Mucosa of descending colon (tissue), 3 donors: ENCODE data around the gene FAM216A. TPM values are rescaled to one million over a fixed set of nuclear protein-coding genes. Genes with fewer than 3 reads are reported as not detected.
"Not testable (repeated sequence)": the region's sequence is repeated elsewhere in the genome, so short reads cannot be mapped to it uniquely, and the experiment has no call there.

Experiments used
- ATAC-seq: fragments of 200-7000 bp; cut with Tn5 transposase; one replicate; pipeline ENCODE4 v1.9.1; 2020; ENCODE audit warnings: mild to moderate bottlenecking, moderate library complexity
- DNase-seq, 3 donors: peaks; one replicate each; pipeline ENCODE4 v3.0.0-alpha.2; 2020
- H3K36me3 ChIP-seq: fragments of 200-600 bp; one replicate; pipeline ENCODE4 v1.8.0; 2021; ENCODE audit warnings: low read depth, mild to moderate bottlenecking
- H3K4me1 ChIP-seq: fragments of 200-600 bp; one replicate; pipeline ENCODE4 v1.8.0; 2021; ENCODE audit warnings: low read depth, mild to moderate bottlenecking
- H3K4me3 ChIP-seq: fragments of 200-600 bp; one replicate; pipeline ENCODE4 v1.8.0; 2021; ENCODE audit warnings: mild to moderate bottlenecking
- H3K9me3 ChIP-seq: fragments of 200-600 bp; one replicate; pipeline ENCODE4 v1.8.0; 2021; ENCODE audit warnings: mild to moderate bottlenecking
- intact Hi-C, 2 donors: fragments of 100-400 bp; cut with DNase I in 1 of 2; cut with micrococcal nuclease in 1 of 2; formaldehyde crosslinking; loops; one replicate each; pipeline versions ENCODE4 v1.11.0 to v1.11.1; 2022; cut with DNase I, micrococcal nuclease
- long read RNA-seq, 2 donors: library from polyadenylated mRNA; unstranded; transcript quantifications; one replicate each; pipeline ENCODE4 v2.0.0, GENCODE V29; 2019 to 2021
- total RNA-seq, 3 donors: library from RNA; stranded (reverse); fragmentation: NEBNext Ultra II Directional in 2 of 3; extraction: Animal tissue kit (Norgen Biotek cat#: 25700) in 2 of 3; gene quantifications; one replicate each; pipeline versions ENCODE4 v1.2.1 to v1.2.4, GENCODE V29; 2021 to 2023
- TF ChIP-seq, protein P1 (sequence below): fragments of 200-600 bp; IDR thresholded peaks from one replicate; pipeline ENCODE4 v1.8.0; 2022; ENCODE audit warnings: antibody characterized with exemption, mild to moderate bottlenecking
- donor health status: DM: no; HTN: no; CAD: no; lungs with moderate emphysema.
- donor health status: DM: no; HTN: no; CAD: no.
- donor health status: DM: no; HTN: yes; CAD: no.

Gene FAM216A, protein sequence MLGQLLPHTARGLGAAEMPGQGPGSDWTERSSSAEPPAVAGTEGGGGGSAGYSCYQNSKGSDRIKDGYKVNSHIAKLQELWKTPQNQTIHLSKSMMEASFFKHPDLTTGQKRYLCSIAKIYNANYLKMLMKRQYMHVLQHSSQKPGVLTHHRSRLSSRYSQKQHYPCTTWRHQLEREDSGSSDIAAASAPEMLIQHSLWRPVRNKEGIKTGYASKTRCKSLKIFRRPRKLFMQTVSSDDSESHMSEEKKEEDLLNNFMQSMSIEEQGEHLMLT
- total RNA-seq = 1 to 10 TPM in 2 of 3 donors, not detected in 1; 1.9 to 4.4 TPM
- long read RNA-seq, donor 1, partial matches to known transcripts = 0 of 3 reads
- long read RNA-seq, donor 1, other reads (novel, unspliced or antisense) = 2 of 3 reads
- long read RNA-seq, donor 2, partial matches to known transcripts = 0 of 3 reads
- long read RNA-seq, donor 2, other reads (novel, unspliced or antisense) = 0 of 3 reads

DNA sequence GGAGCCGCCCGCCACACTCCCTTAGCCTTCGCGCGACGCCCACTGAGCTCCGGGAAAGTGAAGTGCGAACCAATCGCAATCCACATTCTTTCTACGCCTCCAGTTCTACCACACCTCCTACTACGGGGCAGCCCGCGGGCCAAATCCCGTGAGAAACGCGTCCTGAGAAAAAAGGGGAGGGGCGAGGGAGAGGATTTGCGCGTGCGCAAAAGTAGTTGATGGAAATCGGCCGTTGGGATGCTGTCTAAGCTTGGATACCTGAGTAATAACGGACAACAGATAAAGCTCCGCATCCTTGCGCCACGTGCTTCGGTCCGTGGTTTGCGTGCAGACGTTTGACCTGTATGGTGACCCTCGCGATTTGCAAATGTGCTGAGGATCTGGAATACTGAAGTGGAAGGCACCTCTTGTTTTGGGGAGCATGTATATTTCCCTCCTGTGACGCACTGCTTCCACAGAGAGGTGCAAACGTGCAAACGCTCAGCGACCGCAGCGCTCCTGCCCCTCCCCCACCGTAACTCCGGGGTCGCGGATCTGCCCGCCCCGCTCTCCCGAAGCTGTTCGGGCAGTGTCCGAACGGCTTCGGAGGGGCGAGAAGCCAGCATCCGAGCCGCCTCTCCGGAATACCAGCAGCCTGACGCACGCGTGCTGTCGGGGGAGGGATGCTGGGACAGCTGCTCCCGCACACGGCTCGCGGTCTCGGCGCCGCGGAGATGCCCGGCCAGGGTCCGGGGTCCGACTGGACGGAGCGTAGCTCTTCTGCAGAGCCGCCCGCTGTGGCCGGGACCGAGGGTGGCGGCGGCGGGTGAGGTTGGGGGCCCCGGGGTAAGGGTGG, at the start of gene FAM216A, which contains the start of gene GPN3:
TSS of gene FAM216A (plus strand) at position 632 of the 835 bp plus-strand sequence. CDS start at position 663, 31 bp downstream.
TSS of gene GPN3 (minus strand) at position 44 of the 835 bp plus-strand sequence. CDS start 54 bp downstream, outside the sequence.
- Histone ChIP-seq H3K9me3 (no peaks in the 10 kb centered on the region), H3K4me1 (peaks cover 19% of the 10 kb centered on the region), H3K4me3 (peak within 1 kb of the TSS; percentile 33), H3K36me3 (no peaks in the 10 kb centered on the region)
- DNase-seq (peak; percentile 96 to 98 (median 97)), ATAC-seq (peak; percentile 97)
- TF ChIP-seq, protein P1, sequence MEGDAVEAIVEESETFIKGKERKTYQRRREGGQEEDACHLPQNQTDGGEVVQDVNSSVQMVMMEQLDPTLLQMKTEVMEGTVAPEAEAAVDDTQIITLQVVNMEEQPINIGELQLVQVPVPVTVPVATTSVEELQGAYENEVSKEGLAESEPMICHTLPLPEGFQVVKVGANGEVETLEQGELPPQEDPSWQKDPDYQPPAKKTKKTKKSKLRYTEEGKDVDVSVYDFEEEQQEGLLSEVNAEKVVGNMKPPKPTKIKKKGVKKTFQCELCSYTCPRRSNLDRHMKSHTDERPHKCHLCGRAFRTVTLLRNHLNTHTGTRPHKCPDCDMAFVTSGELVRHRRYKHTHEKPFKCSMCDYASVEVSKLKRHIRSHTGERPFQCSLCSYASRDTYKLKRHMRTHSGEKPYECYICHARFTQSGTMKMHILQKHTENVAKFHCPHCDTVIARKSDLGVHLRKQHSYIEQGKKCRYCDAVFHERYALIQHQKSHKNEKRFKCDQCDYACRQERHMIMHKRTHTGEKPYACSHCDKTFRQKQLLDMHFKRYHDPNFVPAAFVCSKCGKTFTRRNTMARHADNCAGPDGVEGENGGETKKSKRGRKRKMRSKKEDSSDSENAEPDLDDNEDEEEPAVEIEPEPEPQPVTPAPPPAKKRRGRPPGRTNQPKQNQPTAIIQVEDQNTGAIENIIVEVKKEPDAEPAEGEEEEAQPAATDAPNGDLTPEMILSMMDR = no peak
- intact Hi-C loops = no loop called here

DNA sequence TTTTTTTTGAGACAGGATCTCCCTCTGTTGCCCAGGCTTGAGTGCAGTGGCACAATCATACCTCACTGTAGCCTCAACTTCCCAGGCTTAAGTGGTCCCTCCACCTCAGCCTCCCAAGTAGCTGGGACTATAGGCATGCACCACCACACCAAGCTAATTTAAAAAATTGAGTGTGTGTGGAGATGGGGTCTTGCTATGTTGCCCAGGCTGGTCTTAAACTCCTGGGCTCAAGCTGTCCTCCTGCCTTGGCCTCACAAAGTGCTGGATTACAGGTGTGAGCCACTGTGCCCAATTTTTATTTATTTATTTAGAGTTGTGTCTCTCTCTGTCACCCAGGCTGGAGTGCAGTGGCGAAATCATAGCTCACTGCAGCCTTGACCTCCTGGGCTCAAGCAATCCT, 48.0 kb upstream of the FAM216A start:
- ATAC-seq, intact Hi-C loops, H3K4me3 ChIP-seq, H3K9me3 ChIP-seq, H3K36me3 ChIP-seq, H3K4me1 ChIP-seq, DNase-seq: not testable (repeated sequence)

DNA sequence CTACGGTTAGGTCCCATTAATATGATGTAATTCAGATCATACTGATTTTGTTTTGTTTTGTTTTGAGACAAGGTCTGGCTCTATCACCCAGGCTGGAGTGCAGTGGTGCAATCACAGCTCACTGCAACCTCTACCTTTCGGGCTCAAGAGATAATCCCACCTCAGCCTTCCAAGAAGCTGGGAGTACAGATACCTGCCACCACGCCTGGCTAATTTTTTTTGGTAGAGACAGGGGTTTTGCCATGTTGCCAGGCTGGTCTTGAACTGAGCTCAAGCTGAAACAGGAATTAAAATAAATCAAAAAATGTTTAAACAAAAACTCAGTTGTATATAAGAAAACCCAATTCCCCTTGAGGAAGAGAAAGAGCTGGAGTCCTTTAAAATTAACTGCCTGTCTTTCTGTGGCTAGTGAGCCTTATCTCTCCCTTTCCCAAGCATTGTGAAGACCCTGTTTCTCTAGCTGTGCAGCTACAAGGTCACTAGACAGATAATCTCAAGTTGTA, 47.4 kb upstream of the FAM216A start:
- no peaks in the 10 kb centered on the region for H3K4me1 ChIP-seq
- DNase-seq (no peak), ATAC-seq (no peak)
- H3K4me3 ChIP-seq = no peak overlapping the region
- no peaks in the 10 kb centered on the region for H3K36me3 ChIP-seq
- TF ChIP-seq, protein P1 = no peak
- no peaks in the 10 kb centered on the region for H3K9me3 ChIP-seq
- intact Hi-C loops = no loop called here

DNA sequence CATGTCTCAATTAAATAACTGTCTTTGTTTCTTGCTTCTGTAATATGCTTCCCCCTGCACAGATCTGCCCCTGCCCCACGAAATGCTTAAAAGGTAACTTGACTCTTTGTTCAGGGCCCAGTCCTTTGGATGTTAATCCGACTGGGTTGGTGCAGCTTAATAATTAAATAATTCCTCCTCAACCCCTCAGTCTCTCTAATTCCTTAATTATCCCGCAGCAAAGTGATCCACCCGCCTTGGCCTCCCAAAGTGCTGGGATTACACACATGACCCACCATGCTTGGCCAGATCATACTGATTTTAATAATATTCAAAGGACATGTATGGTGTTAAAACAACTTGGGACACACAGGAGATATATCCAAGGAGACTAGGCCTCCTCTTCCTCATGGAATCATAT, 46.9 kb upstream of the FAM216A start:
- DNase-seq = no peak
- intact Hi-C loops = no loop called here
- no peak overlapping the region for H3K4me3 ChIP-seq
- TF ChIP-seq, protein P1 = no peak
- ATAC-seq = no peak
- no peaks in the 10 kb centered on the region for H3K36me3 ChIP-seq
- H3K9me3 ChIP-seq = no peaks in the 10 kb centered on the region
- H3K4me1 ChIP-seq = no peaks in the 10 kb centered on the region

- Histone ChIP-seq H3K4me3 (no peak overlapping the region), H3K9me3 (no peaks in the 10 kb centered on the region), H3K4me1 (no peaks in the 10 kb centered on the region), H3K36me3 (no peaks in the 10 kb centered on the region)
- intact Hi-C loops = no loop called here
- DNase-seq = no peak
- no peak for ATAC-seq
- TF ChIP-seq, protein P1 = no peak
These were observed 44.4 kb upstream of the FAM216A start for GRCh38 chr12:110424237-110424636.
